Astrocyte (in vitro differentiated cells and primary cell): ENCODE results near the gene CNN1.

ENCODE experiments used
- EZH2 ChIP-seq: IDR thresholded peaks from 2 replicates; pipeline ENCODE4 v1.6.1; 2012; ENCODE audit warnings: mild to moderate bottlenecking, low read length, inconsistent platforms; ENCODE audit not compliant: insufficient read depth
- TF ChIP-seq, protein P1 (sequence below): IDR thresholded peaks from 2 replicates; pipeline ENCODE4 v1.5.1; 2011; ENCODE audit warnings: low read depth, mild to moderate bottlenecking, inconsistent platforms, low read length, moderate library complexity; ENCODE audit not compliant: insufficient read depth

DNA sequence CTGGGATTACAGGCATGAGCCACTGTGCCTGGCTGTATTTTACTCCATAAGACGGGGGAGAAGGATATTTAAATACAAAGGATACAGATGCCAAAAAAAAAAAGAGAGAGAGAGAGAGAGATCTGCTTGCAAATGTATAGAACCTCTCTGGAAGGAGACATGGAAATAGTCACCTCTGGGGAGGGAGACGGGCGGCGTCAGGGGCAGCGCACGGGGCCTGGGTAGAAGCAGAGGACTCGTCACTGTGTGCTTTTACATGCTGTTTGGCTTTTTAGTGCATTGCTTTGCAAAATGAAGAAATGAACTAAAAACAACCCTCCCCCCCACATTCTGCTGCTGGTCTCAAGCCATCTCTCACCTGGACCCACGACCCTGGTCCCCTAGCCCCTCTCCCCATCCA lies 28.2 kb upstream of the CNN1 start:
- TF ChIP-seq, protein P1, sequence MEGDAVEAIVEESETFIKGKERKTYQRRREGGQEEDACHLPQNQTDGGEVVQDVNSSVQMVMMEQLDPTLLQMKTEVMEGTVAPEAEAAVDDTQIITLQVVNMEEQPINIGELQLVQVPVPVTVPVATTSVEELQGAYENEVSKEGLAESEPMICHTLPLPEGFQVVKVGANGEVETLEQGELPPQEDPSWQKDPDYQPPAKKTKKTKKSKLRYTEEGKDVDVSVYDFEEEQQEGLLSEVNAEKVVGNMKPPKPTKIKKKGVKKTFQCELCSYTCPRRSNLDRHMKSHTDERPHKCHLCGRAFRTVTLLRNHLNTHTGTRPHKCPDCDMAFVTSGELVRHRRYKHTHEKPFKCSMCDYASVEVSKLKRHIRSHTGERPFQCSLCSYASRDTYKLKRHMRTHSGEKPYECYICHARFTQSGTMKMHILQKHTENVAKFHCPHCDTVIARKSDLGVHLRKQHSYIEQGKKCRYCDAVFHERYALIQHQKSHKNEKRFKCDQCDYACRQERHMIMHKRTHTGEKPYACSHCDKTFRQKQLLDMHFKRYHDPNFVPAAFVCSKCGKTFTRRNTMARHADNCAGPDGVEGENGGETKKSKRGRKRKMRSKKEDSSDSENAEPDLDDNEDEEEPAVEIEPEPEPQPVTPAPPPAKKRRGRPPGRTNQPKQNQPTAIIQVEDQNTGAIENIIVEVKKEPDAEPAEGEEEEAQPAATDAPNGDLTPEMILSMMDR, result no peak
- no peak for TF ChIP-seq EZH2
